MM.1S (cell line): ENCODE measurements around the gene FILIP1.

Experiments used
- DNase-seq: peaks from one replicate; pipeline ENCODE4 v3.0.0-alpha.2; 2015
- H2AFZ ChIP-seq: fragments of 300-600 bp; sonication (generic); 2 replicates; pipeline ENCODE4 v1.6.0; 2016; ENCODE audit warnings: antibody characterized with exemption, low read length
- H3F3A ChIP-seq: fragments of 300-600 bp; sonication (generic); 2 replicates; pipeline ENCODE4 v1.6.1; 2016; ENCODE audit warnings: mild to moderate bottlenecking, antibody characterized with exemption, low read length, moderate library complexity, mixed read lengths; ENCODE audit not compliant: insufficient read depth
- H3K27ac ChIP-seq: fragments of 300-600 bp; sonication (generic); 2 replicates; pipeline ENCODE4 v1.5.1; 2016; ENCODE audit warnings: mild to moderate bottlenecking, low read length
- H3K27me3 ChIP-seq: fragments of 300-600 bp; sonication (generic); replicated peaks from 2 replicates; pipeline ENCODE4 v1.6.0; 2016; ENCODE audit warnings: low read length; ENCODE audit not compliant: insufficient read depth
- H3K36me3 ChIP-seq: fragments of 300-600 bp; sonication (generic); replicated peaks from 2 replicates; pipeline ENCODE4 v1.6.1; 2016; ENCODE audit warnings: mild to moderate bottlenecking, low read length, mixed read lengths; ENCODE audit not compliant: insufficient read depth
- H3K4me1 ChIP-seq: fragments of 300-600 bp; sonication (generic); 2 replicates; pipeline ENCODE4 v1.6.1; 2016; ENCODE audit warnings: low read length, mixed read lengths
- H3K4me2 ChIP-seq: fragments of 300-600 bp; sonication (generic); 2 replicates; pipeline ENCODE4 v1.6.0; 2016; ENCODE audit warnings: low read depth, low read length
- H3K4me3 ChIP-seq: fragments of 300-600 bp; sonication (generic); 2 replicates; pipeline ENCODE4 v1.5.1; 2016; ENCODE audit warnings: low read length, mixed read lengths
- H3K79me2 ChIP-seq: fragments of 300-600 bp; sonication (generic); 2 replicates; pipeline ENCODE4 v1.6.1; 2016; ENCODE audit warnings: mixed run types, low read length, mixed read lengths
- H3K9ac ChIP-seq: fragments of 300-600 bp; sonication (generic); 2 replicates; pipeline ENCODE4 v1.6.1; 2016; ENCODE audit warnings: low read length, mixed read lengths
- H3K9me2 ChIP-seq: fragments of 300-600 bp; sonication (generic); replicated peaks from 2 replicates; pipeline ENCODE4 v1.6.1; 2016; ENCODE audit warnings: mild to moderate bottlenecking, low read length, mixed read lengths; ENCODE audit not compliant: insufficient read depth
- H3K9me3 ChIP-seq: fragments of 300-600 bp; sonication (generic); replicated peaks from 2 replicates; pipeline ENCODE4 v1.6.1; 2016; ENCODE audit warnings: mild to moderate bottlenecking, low read length, mixed read lengths; ENCODE audit not compliant: insufficient read depth
- H4K20me1 ChIP-seq: fragments of 300-600 bp; sonication (generic); 2 replicates; pipeline ENCODE4 v1.6.1; 2016; ENCODE audit warnings: mild to moderate bottlenecking, low read length, moderate library complexity, mixed read lengths; ENCODE audit not compliant: insufficient read depth
- EZH2 ChIP-seq: fragments of 300-600 bp; sonication (generic); optimal IDR thresholded peaks from 2 replicates; pipeline ENCODE3; 2017; ENCODE audit warnings: low read depth, mild to moderate bottlenecking, antibody characterized with exemption, low read length, mixed read lengths
- EZH2phosphoT487 ChIP-seq: fragments of 300-600 bp; sonication (generic); IDR thresholded peaks from 2 replicates; pipeline ENCODE4 v1.6.1; 2018; ENCODE audit warnings: antibody characterized with exemption, low read length
- TF ChIP-seq, protein P1 (sequence below): fragments of 300-600 bp; sonication (generic); IDR thresholded peaks from 2 replicates; pipeline ENCODE4 v1.5.1; 2016; ENCODE audit warnings: antibody characterized with exemption, low read length, mixed read lengths

The FILIP1 gene

DNA sequence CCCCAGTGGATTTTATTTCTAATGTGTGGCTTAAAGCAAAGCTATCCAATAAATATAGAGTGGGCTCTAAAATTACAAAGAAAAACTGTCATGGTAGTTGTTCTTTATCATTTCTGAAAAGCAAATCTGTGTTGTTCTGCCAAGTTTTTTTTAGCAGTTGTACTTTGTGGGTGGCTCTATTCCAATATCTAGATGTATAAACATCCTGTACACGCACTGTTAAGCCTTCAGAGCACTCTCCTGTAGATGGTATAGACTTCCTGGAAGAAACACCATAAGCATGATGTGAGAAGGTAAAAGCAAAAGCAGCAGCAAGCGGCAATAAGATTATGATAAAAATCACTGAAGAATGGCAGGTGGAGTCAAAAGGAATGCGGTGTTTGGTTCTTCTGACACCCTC lies 187.5 kb downstream of the FILIP1 start:
- no peak overlapping the region for H3K9ac ChIP-seq
- no peak overlapping the region for H3K27ac ChIP-seq
- H3K4me2 ChIP-seq: no peak overlapping the region
- no peaks in the 10 kb centered on the region for H3K27me3 ChIP-seq
- no peaks in the 10 kb centered on the region for H4K20me1 ChIP-seq
- TF ChIP-seq EZH2 (no peak), EZH2phosphoT487 (no peak)
- TF ChIP-seq, protein P1, sequence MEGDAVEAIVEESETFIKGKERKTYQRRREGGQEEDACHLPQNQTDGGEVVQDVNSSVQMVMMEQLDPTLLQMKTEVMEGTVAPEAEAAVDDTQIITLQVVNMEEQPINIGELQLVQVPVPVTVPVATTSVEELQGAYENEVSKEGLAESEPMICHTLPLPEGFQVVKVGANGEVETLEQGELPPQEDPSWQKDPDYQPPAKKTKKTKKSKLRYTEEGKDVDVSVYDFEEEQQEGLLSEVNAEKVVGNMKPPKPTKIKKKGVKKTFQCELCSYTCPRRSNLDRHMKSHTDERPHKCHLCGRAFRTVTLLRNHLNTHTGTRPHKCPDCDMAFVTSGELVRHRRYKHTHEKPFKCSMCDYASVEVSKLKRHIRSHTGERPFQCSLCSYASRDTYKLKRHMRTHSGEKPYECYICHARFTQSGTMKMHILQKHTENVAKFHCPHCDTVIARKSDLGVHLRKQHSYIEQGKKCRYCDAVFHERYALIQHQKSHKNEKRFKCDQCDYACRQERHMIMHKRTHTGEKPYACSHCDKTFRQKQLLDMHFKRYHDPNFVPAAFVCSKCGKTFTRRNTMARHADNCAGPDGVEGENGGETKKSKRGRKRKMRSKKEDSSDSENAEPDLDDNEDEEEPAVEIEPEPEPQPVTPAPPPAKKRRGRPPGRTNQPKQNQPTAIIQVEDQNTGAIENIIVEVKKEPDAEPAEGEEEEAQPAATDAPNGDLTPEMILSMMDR: no peak
- no peak overlapping the region for H3K4me3 ChIP-seq
- H3K36me3 ChIP-seq: no peaks in the 10 kb centered on the region
- H3K9me2 ChIP-seq: no peaks in the 10 kb centered on the region
- no peak for DNase-seq
- H3K9me3 ChIP-seq: no peaks in the 10 kb centered on the region
- no peaks in the 10 kb centered on the region for H3K79me2 ChIP-seq
- no peak overlapping the region for H2AFZ ChIP-seq
- peaks cover 7% of the 10 kb centered on the region; the same call in 1 of the 2 replicates for H3K4me1 ChIP-seq
- no peaks in the 10 kb centered on the region for H3F3A ChIP-seq

- H3K27me3 ChIP-seq: no peaks in the 10 kb centered on the region
- no peaks in the 10 kb centered on the region for H3K9me2 ChIP-seq
- no peak overlapping the region for H3K4me3 ChIP-seq
- no peaks in the 10 kb centered on the region for H3K36me3 ChIP-seq
- no peaks in the 10 kb centered on the region for H3K79me2 ChIP-seq
- no peaks in the 10 kb centered on the region for H4K20me1 ChIP-seq
- H3K4me2 ChIP-seq: no peak overlapping the region
- no peak overlapping the region for H2AFZ ChIP-seq
- TF ChIP-seq EZH2phosphoT487 (no peak), EZH2 (no peak)
- TF ChIP-seq, protein P1: no peak
- no peaks in the 10 kb centered on the region for H3F3A ChIP-seq
- H3K9ac ChIP-seq: no peak overlapping the region
- peaks cover 7% of the 10 kb centered on the region; the same call in 1 of the 2 replicates for H3K4me1 ChIP-seq
- DNase-seq: no peak
- no peaks in the 10 kb centered on the region for H3K9me3 ChIP-seq
- H3K27ac ChIP-seq: no peak overlapping the region
Observed at GRCh38 chr6:75305573-75305972, 188.0 kb downstream of the FILIP1 start.

- Histone ChIP-seq H3K4me1 (peaks cover under 1% of the 10 kb centered on the region; the same call in 1 of the 2 replicates), H3F3A (no peaks in the 10 kb centered on the region), H3K79me2 (no peaks in the 10 kb centered on the region), H3K4me2 (no peak overlapping the region), H3K4me3 (no peak overlapping the region), H3K9ac (no peak overlapping the region), H3K9me2 (no peaks in the 10 kb centered on the region), H3K9me3 (no peaks in the 10 kb centered on the region), H3K27ac (no peak overlapping the region), H4K20me1 (no peaks in the 10 kb centered on the region), H3K36me3 (no peaks in the 10 kb centered on the region), H3K27me3 (no peaks in the 10 kb centered on the region), H2AFZ (no peak overlapping the region)
- no peak for TF ChIP-seq EZH2
- TF ChIP-seq, protein P1: no peak
- no peak for TF ChIP-seq EZH2phosphoT487
- DNase-seq: no peak
Observed at GRCh38 chr6:75302280-75302679, 191.3 kb downstream of the FILIP1 start.
